ENCODE data around the gene AGAP1. TPM values are rescaled to one million over a fixed set of nuclear protein-coding genes. Genes with fewer than 3 reads are reported as not detected.

The AGAP1 gene
- total RNA-seq, 1 donor = 18.5 TPM

DNA sequence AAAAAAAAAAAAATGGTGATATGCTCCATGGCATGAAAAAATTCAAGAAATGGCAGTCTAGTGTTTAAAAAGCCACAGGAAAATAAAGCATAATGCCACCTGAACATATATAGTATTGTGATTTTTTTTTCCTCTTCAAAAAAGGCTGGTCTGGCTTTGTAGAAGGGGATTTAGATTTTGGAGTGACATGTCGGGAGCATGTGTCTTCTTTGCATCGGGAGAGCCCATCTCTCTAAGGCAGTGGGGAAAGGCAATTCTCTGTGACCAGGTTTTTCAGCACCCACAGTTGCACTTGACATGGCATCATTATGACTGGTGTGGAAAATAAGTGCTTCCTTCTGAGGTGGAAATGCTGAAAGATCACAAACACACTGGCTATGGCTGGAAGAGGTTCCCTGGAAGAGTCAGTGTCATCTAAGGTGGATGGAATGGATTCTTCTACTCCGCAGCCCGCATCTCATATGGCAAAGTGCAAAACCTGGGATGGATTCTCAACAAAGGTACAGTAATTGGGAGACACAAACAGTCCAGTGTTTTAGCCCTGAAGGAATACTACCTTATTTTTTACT, 172.5 kb downstream of the AGAP1 start:
- Histone ChIP-seq H3K4me1 (ENCODE audit: insufficient read depth, low read length) (peaks cover 9% of the 10 kb centered on the region), H2AFZ (ENCODE audit: low read length) (peak overlapping the region; percentile 33), H3K36me3 (ENCODE audit: insufficient read depth, low read length) (no peaks in the 10 kb centered on the region), H3K9me3 (ENCODE audit: low read depth, low read length) (no peaks in the 10 kb centered on the region), H3K27ac (ENCODE audit: low read depth, low read length) (no peak overlapping the region), H3K79me2 (ENCODE audit: insufficient read depth, low read length) (peaks cover 37% of the 10 kb centered on the region), H4K20me1 (ENCODE audit: insufficient read depth, low read length) (peaks cover 67% of the 10 kb centered on the region), H3K4me3 (ENCODE audit: insufficient read depth, low read length) (peak overlapping the region; percentile 59), H3K4me2 (ENCODE audit: insufficient read depth, low read length) (peak overlapping the region; percentile 73), H3K27me3 (ENCODE audit: insufficient read depth, low read length) (no peaks in the 10 kb centered on the region)
- peak; percentile 85 for DNase-seq (ENCODE audit: insufficient read length, low spot score, missing footprints)
- no peak for TF ChIP-seq CTCF (IDR thresholded peaks at IDR 0.05; ENCODE audit: extremely low read depth, low read depth, low read length)

GRCh38 chr2:235668782-235669181, 174.9 kb downstream of the AGAP1 start:
- Histone ChIP-seq H3K9me3 (ENCODE audit: low read depth, low read length) (no peaks in the 10 kb centered on the region), H2AFZ (ENCODE audit: low read length) (no peak overlapping the region), H3K4me1 (ENCODE audit: insufficient read depth, low read length) (peaks cover 17% of the 10 kb centered on the region), H4K20me1 (ENCODE audit: insufficient read depth, low read length) (peaks cover 69% of the 10 kb centered on the region), H3K4me3 (ENCODE audit: insufficient read depth, low read length) (no peak overlapping the region), H3K36me3 (ENCODE audit: insufficient read depth, low read length) (no peaks in the 10 kb centered on the region), H3K79me2 (ENCODE audit: insufficient read depth, low read length) (peaks cover 34% of the 10 kb centered on the region), H3K27ac (ENCODE audit: low read depth, low read length) (no peak overlapping the region), H3K27me3 (ENCODE audit: insufficient read depth, low read length) (no peaks in the 10 kb centered on the region), H3K4me2 (ENCODE audit: insufficient read depth, low read length) (no peak overlapping the region)
- DNase-seq (ENCODE audit: insufficient read length, low spot score, missing footprints) = no peak
- no peak for TF ChIP-seq CTCF (IDR thresholded peaks at IDR 0.05; ENCODE audit: extremely low read depth, low read depth, low read length)

GRCh38 chr2:235669269-235669831, 175.5 kb downstream of the AGAP1 start:
- peaks cover 17% of the 10 kb centered on the region for H3K4me1 ChIP-seq (ENCODE audit: insufficient read depth, low read length)
- peak overlapping the region; percentile 73 for H3K4me3 ChIP-seq (ENCODE audit: insufficient read depth, low read length)
- peaks cover 72% of the 10 kb centered on the region for H4K20me1 ChIP-seq (ENCODE audit: insufficient read depth, low read length)
- H3K27ac ChIP-seq (ENCODE audit: low read depth, low read length) = no peak overlapping the region
- H3K4me2 ChIP-seq (ENCODE audit: insufficient read depth, low read length) = peak overlapping the region; percentile 43
- DNase-seq (ENCODE audit: insufficient read length, low spot score, missing footprints) = peak; percentile 96
- H3K27me3 ChIP-seq (ENCODE audit: insufficient read depth, low read length) = no peaks in the 10 kb centered on the region
- TF ChIP-seq CTCF (IDR thresholded peaks at IDR 0.05; ENCODE audit: extremely low read depth, low read depth, low read length) = no peak
- H3K9me3 ChIP-seq (ENCODE audit: low read depth, low read length) = no peaks in the 10 kb centered on the region
- peaks cover 37% of the 10 kb centered on the region for H3K79me2 ChIP-seq (ENCODE audit: insufficient read depth, low read length)
- H2AFZ ChIP-seq (ENCODE audit: low read length) = no peak overlapping the region
- no peaks in the 10 kb centered on the region for H3K36me3 ChIP-seq (ENCODE audit: insufficient read depth, low read length)
